Neural cell (in vitro differentiated cells): Measurements from ENCODE around the gene ATP2A2.

ENCODE experiments used
- EZH2 ChIP-seq: fragments of 200-600, 300-800 bp; shearing (Covaris generic), sonication (generic); IDR thresholded peaks from 2 replicates; pipeline ENCODE4 v1.6.1; 2014; ENCODE audit warnings: antibody characterized with exemption, low read length, borderline replicate concordance, mild to moderate bottlenecking; ENCODE audit not compliant: insufficient read depth, poor library complexity, severe bottlenecking
- MXI1 ChIP-seq: fragments of 450-650 bp; conservative IDR thresholded peaks from 2 replicates; pipeline ENCODE4 v1.6.1; 2014; ENCODE audit warnings: antibody characterized with exemption, mild to moderate bottlenecking; ENCODE audit not compliant: poor library complexity, severe bottlenecking
- POLR2AphosphoS5 ChIP-seq: IDR thresholded peaks from 2 replicates; pipeline ENCODE4 v1.6.1; 2012
- REST ChIP-seq: IDR thresholded peaks from 2 replicates; pipeline ENCODE4 v1.6.1; 2012; ENCODE audit warnings: borderline replicate concordance
- SMC3 ChIP-seq: fragments of 450-650 bp; conservative IDR thresholded peaks from 2 replicates; pipeline ENCODE4 v1.6.1; 2014; ENCODE audit warnings: antibody characterized with exemption, mild to moderate bottlenecking, moderate library complexity; ENCODE audit not compliant: poor library complexity
- TF ChIP-seq, protein P1 (sequence below): fragments of 450-650 bp; IDR thresholded peaks from 2 replicates; pipeline ENCODE4 v1.5.1; 2014; ENCODE audit warnings: antibody characterized with exemption, mild to moderate bottlenecking, moderate library complexity; ENCODE audit not compliant: poor library complexity, severe bottlenecking

- no peak for TF ChIP-seq SMC3
- TF ChIP-seq, protein P1, sequence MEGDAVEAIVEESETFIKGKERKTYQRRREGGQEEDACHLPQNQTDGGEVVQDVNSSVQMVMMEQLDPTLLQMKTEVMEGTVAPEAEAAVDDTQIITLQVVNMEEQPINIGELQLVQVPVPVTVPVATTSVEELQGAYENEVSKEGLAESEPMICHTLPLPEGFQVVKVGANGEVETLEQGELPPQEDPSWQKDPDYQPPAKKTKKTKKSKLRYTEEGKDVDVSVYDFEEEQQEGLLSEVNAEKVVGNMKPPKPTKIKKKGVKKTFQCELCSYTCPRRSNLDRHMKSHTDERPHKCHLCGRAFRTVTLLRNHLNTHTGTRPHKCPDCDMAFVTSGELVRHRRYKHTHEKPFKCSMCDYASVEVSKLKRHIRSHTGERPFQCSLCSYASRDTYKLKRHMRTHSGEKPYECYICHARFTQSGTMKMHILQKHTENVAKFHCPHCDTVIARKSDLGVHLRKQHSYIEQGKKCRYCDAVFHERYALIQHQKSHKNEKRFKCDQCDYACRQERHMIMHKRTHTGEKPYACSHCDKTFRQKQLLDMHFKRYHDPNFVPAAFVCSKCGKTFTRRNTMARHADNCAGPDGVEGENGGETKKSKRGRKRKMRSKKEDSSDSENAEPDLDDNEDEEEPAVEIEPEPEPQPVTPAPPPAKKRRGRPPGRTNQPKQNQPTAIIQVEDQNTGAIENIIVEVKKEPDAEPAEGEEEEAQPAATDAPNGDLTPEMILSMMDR, result no peak
- TF ChIP-seq POLR2AphosphoS5, result no peak
- no peak for TF ChIP-seq REST
- TF ChIP-seq MXI1, result no peak
- no peak for TF ChIP-seq EZH2
These were observed 35.8 kb downstream of the ATP2A2 start for GRCh38 chr12:110316861-110317260.
